GM23338 (cell line): Measurements from ENCODE around the gene FUCA1. TPM values are rescaled to one million over a fixed set of nuclear protein-coding genes. Genes with fewer than 3 reads are reported as not detected.

Experiments
- ATAC-seq: fragments of 200-7000 bp; cut with Tn5 transposase; 3 replicates; pipeline ENCODE4 v1.9.1; 2020
- DNase-seq: peaks from one replicate; pipeline ENCODE4 v3.0.0-alpha.2; 2015; ENCODE audit warnings: low spot score
- H2AFZ ChIP-seq: fragments of 200-600 bp; sonication (generic); 2 replicates; pipeline ENCODE4 v1.8.0; 2016; ENCODE audit warnings: antibody characterized with exemption, mild to moderate bottlenecking, moderate library complexity
- H3F3A ChIP-seq: fragments of 200-600 bp; sonication (generic); replicated peaks from 2 replicates; pipeline ENCODE4 v1.8.0; 2017; ENCODE audit warnings: antibody characterized with exemption, mixed run types, low read depth
- H3K27ac ChIP-seq: fragments of 200-600 bp; sonication (generic); 2 replicates; pipeline ENCODE4 v1.6.1; 2016; ENCODE audit warnings: low read depth
- H3K27me3 ChIP-seq: fragments of 200-600 bp; sonication (generic); 2 replicates; pipeline ENCODE4 v1.8.0; 2016; ENCODE audit warnings: mild to moderate bottlenecking, mixed run types, moderate library complexity; ENCODE audit not compliant: insufficient read depth
- H3K36me3 ChIP-seq: fragments of 200-600 bp; sonication (generic); 2 replicates; pipeline ENCODE4 v1.8.0; 2016; ENCODE audit warnings: mild to moderate bottlenecking; ENCODE audit not compliant: insufficient read depth
- H3K4me1 ChIP-seq: fragments of 200-600 bp; sonication (generic); 2 replicates; pipeline ENCODE4 v1.8.0; 2016; ENCODE audit warnings: mild to moderate bottlenecking, moderate library complexity; ENCODE audit not compliant: insufficient read depth
- H3K4me2 ChIP-seq: fragments of 200-600 bp; sonication (generic); 2 replicates; pipeline ENCODE4 v1.7.1; 2017; ENCODE audit warnings: mixed run types
- H3K4me3 ChIP-seq: fragments of 200-600 bp; sonication (generic); 2 replicates; pipeline ENCODE4 v1.6.1; 2016; ENCODE audit warnings: mixed run types
- H3K79me2 ChIP-seq: fragments of 200-600 bp; sonication (generic); replicated peaks from 2 replicates; pipeline ENCODE4 v1.8.0; 2017; ENCODE audit warnings: mild to moderate bottlenecking; ENCODE audit not compliant: insufficient read depth
- H3K9me2 ChIP-seq: fragments of 200-600 bp; sonication (generic); 2 replicates; pipeline ENCODE4 v1.8.0; 2017; ENCODE audit not compliant: insufficient read depth
- H4K20me1 ChIP-seq: fragments of 200-600 bp; sonication (generic); replicated peaks from 2 replicates; pipeline ENCODE4 v1.8.0; 2017; ENCODE audit warnings: mild to moderate bottlenecking; ENCODE audit not compliant: insufficient read depth
- H3K27ac Mint-ChIP-seq: 2 replicates; pipeline ENCODE4 v1.8.0; 2020; ENCODE audit warnings: inconsistent platforms, mild to moderate bottlenecking, moderate library complexity, mixed read lengths
- H3K27me3 Mint-ChIP-seq: 3 replicates; pipeline ENCODE4 v1.8.0; 2022; ENCODE audit warnings: low read depth, mild to moderate bottlenecking, moderate library complexity, mixed read lengths, inconsistent platforms; ENCODE audit not compliant: insufficient read depth, poor library complexity
- H3K36me3 Mint-ChIP-seq: 3 replicates; pipeline ENCODE4 v1.8.0; 2021; ENCODE audit warnings: low read depth, mild to moderate bottlenecking, inconsistent platforms, moderate library complexity, mixed read lengths
- H3K4me1 Mint-ChIP-seq: 3 replicates; pipeline ENCODE4 v1.8.0; 2020; ENCODE audit warnings: mild to moderate bottlenecking, inconsistent platforms, mixed read lengths
- H3K4me3 Mint-ChIP-seq: 3 replicates; pipeline ENCODE4 v1.8.0; 2021; ENCODE audit warnings: moderate library complexity, mild to moderate bottlenecking, inconsistent platforms, mixed read lengths
- H3K9me3 Mint-ChIP-seq: 3 replicates; pipeline ENCODE4 v1.8.0; 2020; ENCODE audit warnings: moderate library complexity, mild to moderate bottlenecking, inconsistent platforms, mixed read lengths
- CREB1 ChIP-seq: fragments of 250-450 bp; sonication (Bioruptor Pico); IDR thresholded peaks from 2 replicates; pipeline ENCODE4 v1.5.0; 2020; ENCODE audit warnings: low read depth, mild to moderate bottlenecking, moderate library complexity
- ETS1 ChIP-seq: IDR thresholded peaks from 2 replicates; pipeline ENCODE4 v1.6.1; 2016; ENCODE audit warnings: antibody characterized with exemption
- EZH2phosphoT487 ChIP-seq: fragments of 200-600 bp; sonication (generic); IDR thresholded peaks from one replicate; pipeline ENCODE4 v1.8.1; 2018; ENCODE audit warnings: antibody characterized with exemption; ENCODE audit not compliant: unreplicated experiment
- JUNB ChIP-seq: IDR thresholded peaks from one replicate; pipeline ENCODE4 v1.6.1; 2016; ENCODE audit warnings: antibody characterized with exemption; ENCODE audit not compliant: unreplicated experiment
- NANOG ChIP-seq: IDR thresholded peaks from 2 replicates; pipeline ENCODE4 v1.6.1; 2016; ENCODE audit warnings: antibody characterized with exemption, borderline replicate concordance
- POLR2AphosphoS5 ChIP-seq: IDR thresholded peaks from 2 replicates; pipeline ENCODE4 v1.6.1; 2016; ENCODE audit warnings: antibody characterized with exemption, low read depth
- ZNF114 ChIP-seq: fragments of 250-450 bp; sonication (Bioruptor Pico); IDR thresholded peaks from 2 replicates; pipeline ENCODE4 v1.5.0; 2020; ENCODE audit warnings: mild to moderate bottlenecking, moderate library complexity
- polyA plus RNA-seq: library from polyadenylated mRNA; unstranded; fragments of >200 nt; fragmentation: Nextera tagmentation; extraction: Ambion mirVana; gene quantifications from 2 replicates; pipeline ENCODE4 v1.2.1, GENCODE V29; 2016
- total RNA-seq: library from RNA; depleted of rRNA; stranded (reverse); fragments of >200 nt; shearing (Covaris generic); gene quantifications from 2 replicates; pipeline ENCODE4 v1.2.3, GENCODE V29; 2014
- TF ChIP-seq, protein P1 (sequence below): IDR thresholded peaks from one replicate; pipeline ENCODE4 v1.6.1; 2018; ENCODE audit warnings: antibody characterized with exemption; ENCODE audit not compliant: unreplicated experiment

The FUCA1 gene
- total and polyA plus RNA-seq, 2 experiments from 2014 or later, result 4.4 to 8.5 TPM

- H3K4me1 ChIP-seq, result peaks cover 7% of the 10 kb centered on the region
These were observed 42.1 kb downstream of the FUCA1 start for GRCh38 chr1:23825762-23826522.

GRCh38 chr1:23825076-23825761, 42.9 kb downstream of the FUCA1 start, which contains the start of gene HMGCL:
Gene HMGCL (minus strand): TSS chr1:23825429. CDS start chr1:23825415, 14 bp downstream.
- H3K36me3 Mint-ChIP-seq, result no peaks in the 10 kb centered on the region
- peak within 1 kb of the TSS; percentile 93 for H3K4me3 Mint-ChIP-seq
- Histone ChIP-seq H3K4me1 (peaks cover 7% of the 10 kb centered on the region), H3K27ac (peak within 1 kb of the TSS; percentile 97), H3K79me2 (no peaks in the 10 kb centered on the region; the same call in 1 of the 2 replicates), H3K4me3 (peak within 1 kb of the TSS; percentile 98), H3K27me3 (no peaks in the 10 kb centered on the region), H2AFZ (peak within 1 kb of the TSS; percentile 96), H3K36me3 (no peaks in the 10 kb centered on the region), H3K4me2 (peak within 1 kb of the TSS; percentile 89), H3F3A (0 out of 2 replicates have a peak, but pooled peaks cover 6% of the 10 kb centered on the region), H3K9me2 (no peaks in the 10 kb centered on the region), H4K20me1 (no peaks in the 10 kb centered on the region)
- peak; percentile 94 for DNase-seq
- peak; percentile 88 for TF ChIP-seq POLR2AphosphoS5
- no peak for TF ChIP-seq NANOG
- TF ChIP-seq ZNF114 (CRISPR knock-in tag), result no peak
- no peak for TF ChIP-seq EZH2phosphoT487
- TF ChIP-seq, protein P1, sequence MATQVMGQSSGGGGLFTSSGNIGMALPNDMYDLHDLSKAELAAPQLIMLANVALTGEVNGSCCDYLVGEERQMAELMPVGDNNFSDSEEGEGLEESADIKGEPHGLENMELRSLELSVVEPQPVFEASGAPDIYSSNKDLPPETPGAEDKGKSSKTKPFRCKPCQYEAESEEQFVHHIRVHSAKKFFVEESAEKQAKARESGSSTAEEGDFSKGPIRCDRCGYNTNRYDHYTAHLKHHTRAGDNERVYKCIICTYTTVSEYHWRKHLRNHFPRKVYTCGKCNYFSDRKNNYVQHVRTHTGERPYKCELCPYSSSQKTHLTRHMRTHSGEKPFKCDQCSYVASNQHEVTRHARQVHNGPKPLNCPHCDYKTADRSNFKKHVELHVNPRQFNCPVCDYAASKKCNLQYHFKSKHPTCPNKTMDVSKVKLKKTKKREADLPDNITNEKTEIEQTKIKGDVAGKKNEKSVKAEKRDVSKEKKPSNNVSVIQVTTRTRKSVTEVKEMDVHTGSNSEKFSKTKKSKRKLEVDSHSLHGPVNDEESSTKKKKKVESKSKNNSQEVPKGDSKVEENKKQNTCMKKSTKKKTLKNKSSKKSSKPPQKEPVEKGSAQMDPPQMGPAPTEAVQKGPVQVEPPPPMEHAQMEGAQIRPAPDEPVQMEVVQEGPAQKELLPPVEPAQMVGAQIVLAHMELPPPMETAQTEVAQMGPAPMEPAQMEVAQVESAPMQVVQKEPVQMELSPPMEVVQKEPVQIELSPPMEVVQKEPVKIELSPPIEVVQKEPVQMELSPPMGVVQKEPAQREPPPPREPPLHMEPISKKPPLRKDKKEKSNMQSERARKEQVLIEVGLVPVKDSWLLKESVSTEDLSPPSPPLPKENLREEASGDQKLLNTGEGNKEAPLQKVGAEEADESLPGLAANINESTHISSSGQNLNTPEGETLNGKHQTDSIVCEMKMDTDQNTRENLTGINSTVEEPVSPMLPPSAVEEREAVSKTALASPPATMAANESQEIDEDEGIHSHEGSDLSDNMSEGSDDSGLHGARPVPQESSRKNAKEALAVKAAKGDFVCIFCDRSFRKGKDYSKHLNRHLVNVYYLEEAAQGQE, result no peak
- peak; percentile 37; the same call in 1 of the 2 replicates for TF ChIP-seq ETS1
- TF ChIP-seq CREB1 (CRISPR knock-in tag), result peak; percentile 43; the same call in 1 of the 2 replicates
- TF ChIP-seq JUNB, result no peak
- H3K9me3 Mint-ChIP-seq, result no peaks in the 10 kb centered on the region; the same call in 2 of the 3 replicates
- peak within 1 kb of the TSS; percentile 92 for H3K27ac Mint-ChIP-seq
- peaks cover 14% of the 10 kb centered on the region for H3K27me3 Mint-ChIP-seq
- H3K4me1 Mint-ChIP-seq, result peaks cover 3% of the 10 kb centered on the region; the same call in 2 of the 3 replicates
- ATAC-seq, result peak; percentile 94

More at GRCh38 chr1:23825762-23826522, 42.1 kb downstream of the FUCA1 start:
- Mint-ChIP-seq H3K9me3 (no peaks in the 10 kb centered on the region), H3K27me3 (peaks cover 14% of the 10 kb centered on the region), H3K36me3 (no peaks in the 10 kb centered on the region), H3K27ac (peak overlapping the region; percentile 92; the same call in 1 of the 2 replicates), H3K4me3 (peak overlapping the region; percentile 93), H3K4me1 (peaks cover 3% of the 10 kb centered on the region; the same call in 2 of the 3 replicates)
- peak overlapping the region; percentile 97; the same call in 1 of the 2 replicates for H3K27ac ChIP-seq
- H4K20me1 ChIP-seq, result no peaks in the 10 kb centered on the region
- H3K36me3 ChIP-seq, result no peaks in the 10 kb centered on the region
- H3K4me2 ChIP-seq, result peak overlapping the region; percentile 89
- H3F3A ChIP-seq, result 0 out of 2 replicates have a peak, but pooled peaks cover 6% of the 10 kb centered on the region
- no peak for ATAC-seq
- H2AFZ ChIP-seq, result peak overlapping the region; percentile 78
- TF ChIP-seq CREB1 (CRISPR knock-in tag), result no peak
- no peak for TF ChIP-seq POLR2AphosphoS5
- H3K4me3 ChIP-seq, result peak overlapping the region; percentile 98
- no peaks in the 10 kb centered on the region for H3K27me3 ChIP-seq
- no peaks in the 10 kb centered on the region for H3K9me2 ChIP-seq
- H3K79me2 ChIP-seq, result no peaks in the 10 kb centered on the region; the same call in 1 of the 2 replicates
- DNase-seq, result no peak
